ENCODE results near the gene PKHD1.

DNA sequence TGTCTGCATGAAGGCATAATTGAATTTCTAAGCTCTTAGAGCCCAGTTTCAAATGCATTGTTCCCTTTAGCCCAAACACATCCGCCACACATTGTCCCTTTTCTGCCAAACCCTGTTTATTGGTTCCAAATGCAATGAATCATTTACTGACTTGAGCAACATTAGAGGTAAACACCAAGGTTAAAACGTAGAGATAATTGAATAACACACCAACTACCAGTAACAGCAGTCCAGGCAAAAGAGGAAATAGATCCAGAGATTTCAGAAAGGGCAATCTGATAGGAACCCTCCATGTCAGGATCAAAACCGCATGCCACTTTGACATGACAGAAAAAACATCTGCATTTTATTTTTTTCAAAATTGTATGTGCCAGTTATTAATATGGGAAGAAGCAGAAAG, 114.8 kb downstream of the PKHD1 start:
- TF ChIP-seq EZH2 (IDR thresholded peaks at IDR 0.05; ENCODE audit: borderline replicate concordance) = no peak
- TF ChIP-seq, protein P1, sequence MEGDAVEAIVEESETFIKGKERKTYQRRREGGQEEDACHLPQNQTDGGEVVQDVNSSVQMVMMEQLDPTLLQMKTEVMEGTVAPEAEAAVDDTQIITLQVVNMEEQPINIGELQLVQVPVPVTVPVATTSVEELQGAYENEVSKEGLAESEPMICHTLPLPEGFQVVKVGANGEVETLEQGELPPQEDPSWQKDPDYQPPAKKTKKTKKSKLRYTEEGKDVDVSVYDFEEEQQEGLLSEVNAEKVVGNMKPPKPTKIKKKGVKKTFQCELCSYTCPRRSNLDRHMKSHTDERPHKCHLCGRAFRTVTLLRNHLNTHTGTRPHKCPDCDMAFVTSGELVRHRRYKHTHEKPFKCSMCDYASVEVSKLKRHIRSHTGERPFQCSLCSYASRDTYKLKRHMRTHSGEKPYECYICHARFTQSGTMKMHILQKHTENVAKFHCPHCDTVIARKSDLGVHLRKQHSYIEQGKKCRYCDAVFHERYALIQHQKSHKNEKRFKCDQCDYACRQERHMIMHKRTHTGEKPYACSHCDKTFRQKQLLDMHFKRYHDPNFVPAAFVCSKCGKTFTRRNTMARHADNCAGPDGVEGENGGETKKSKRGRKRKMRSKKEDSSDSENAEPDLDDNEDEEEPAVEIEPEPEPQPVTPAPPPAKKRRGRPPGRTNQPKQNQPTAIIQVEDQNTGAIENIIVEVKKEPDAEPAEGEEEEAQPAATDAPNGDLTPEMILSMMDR (IDR thresholded peaks at IDR 0.05; ENCODE audit: poor library complexity) = no peak

All from hepatocyte (in vitro differentiated cells).